ENCODE measurements around the gene VCAM1.

The VCAM1 gene

DNA sequence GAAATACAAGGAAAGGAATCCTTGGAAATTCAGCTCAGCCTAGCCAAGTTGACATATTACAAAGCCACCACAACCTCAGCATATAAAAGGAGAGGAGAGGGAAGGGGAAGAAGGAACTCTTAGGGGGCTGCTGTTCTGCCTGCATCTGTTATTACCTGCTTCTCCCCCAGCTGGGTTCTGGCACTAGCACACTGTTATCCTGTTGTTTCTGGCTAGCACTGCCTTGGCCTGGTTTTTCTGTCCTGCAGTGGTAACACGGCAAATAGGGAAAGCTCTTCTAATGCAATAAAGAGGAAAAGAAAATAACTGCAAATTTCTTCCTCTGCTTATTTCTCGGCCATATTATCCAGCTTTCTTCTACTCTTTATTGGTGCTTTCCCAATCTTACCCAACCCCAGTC, 16.5 kb upstream of the VCAM1 start:
- H4K20me1 ChIP-seq (ENCODE audit: control insufficient read depth, insufficient read depth, low read depth, low read length) = no peaks in the 10 kb centered on the region
- H3K79me2 ChIP-seq (ENCODE audit: control insufficient read depth, low read length) = no peaks in the 10 kb centered on the region
- no peaks in the 10 kb centered on the region for H3K36me3 ChIP-seq (ENCODE audit: control insufficient read depth, low read length)
- no peaks in the 10 kb centered on the region for H3K9me2 ChIP-seq (replicated peaks; ENCODE audit: control insufficient read depth, low read length)
- H3K9me3 ChIP-seq (ENCODE audit: control insufficient read depth, insufficient read depth, low read length) = no peaks in the 10 kb centered on the region
- H3K27me3 ChIP-seq (ENCODE audit: control insufficient read depth, low read length) = no peaks in the 10 kb centered on the region
- H3F3A ChIP-seq (ENCODE audit: control insufficient read depth, insufficient read depth) = no peaks in the 10 kb centered on the region
- H3K4me1 ChIP-seq (ENCODE audit: control insufficient read depth, low read length) = no peaks in the 10 kb centered on the region
- no peak overlapping the region for H3K4me2 ChIP-seq (ENCODE audit: low read length)
- TF ChIP-seq, protein P1, sequence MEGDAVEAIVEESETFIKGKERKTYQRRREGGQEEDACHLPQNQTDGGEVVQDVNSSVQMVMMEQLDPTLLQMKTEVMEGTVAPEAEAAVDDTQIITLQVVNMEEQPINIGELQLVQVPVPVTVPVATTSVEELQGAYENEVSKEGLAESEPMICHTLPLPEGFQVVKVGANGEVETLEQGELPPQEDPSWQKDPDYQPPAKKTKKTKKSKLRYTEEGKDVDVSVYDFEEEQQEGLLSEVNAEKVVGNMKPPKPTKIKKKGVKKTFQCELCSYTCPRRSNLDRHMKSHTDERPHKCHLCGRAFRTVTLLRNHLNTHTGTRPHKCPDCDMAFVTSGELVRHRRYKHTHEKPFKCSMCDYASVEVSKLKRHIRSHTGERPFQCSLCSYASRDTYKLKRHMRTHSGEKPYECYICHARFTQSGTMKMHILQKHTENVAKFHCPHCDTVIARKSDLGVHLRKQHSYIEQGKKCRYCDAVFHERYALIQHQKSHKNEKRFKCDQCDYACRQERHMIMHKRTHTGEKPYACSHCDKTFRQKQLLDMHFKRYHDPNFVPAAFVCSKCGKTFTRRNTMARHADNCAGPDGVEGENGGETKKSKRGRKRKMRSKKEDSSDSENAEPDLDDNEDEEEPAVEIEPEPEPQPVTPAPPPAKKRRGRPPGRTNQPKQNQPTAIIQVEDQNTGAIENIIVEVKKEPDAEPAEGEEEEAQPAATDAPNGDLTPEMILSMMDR (IDR thresholded peaks at IDR 0.05; ENCODE audit: low read depth, low read length, poor library complexity, severe bottlenecking) = no peak
- no peak for TF ChIP-seq EZH2phosphoT487 (IDR thresholded peaks at IDR 0.05; ENCODE audit: borderline replicate concordance, low read length)
- H3K4me3 ChIP-seq (ENCODE audit: low read length) = no peak overlapping the region
- H3K27ac ChIP-seq (ENCODE audit: low read depth, low read length) = no peak overlapping the region

- Histone ChIP-seq H3K9me3 (ENCODE audit: control insufficient read depth, insufficient read depth, low read length) (no peaks in the 10 kb centered on the region), H3K9me2 (replicated peaks; ENCODE audit: control insufficient read depth, low read length) (no peaks in the 10 kb centered on the region), H3K4me1 (ENCODE audit: control insufficient read depth, low read length) (no peaks in the 10 kb centered on the region), H3K36me3 (ENCODE audit: control insufficient read depth, low read length) (no peaks in the 10 kb centered on the region), H3F3A (ENCODE audit: control insufficient read depth, insufficient read depth) (no peaks in the 10 kb centered on the region), H3K27me3 (ENCODE audit: control insufficient read depth, low read length) (no peaks in the 10 kb centered on the region), H3K27ac (ENCODE audit: low read depth, low read length) (no peak overlapping the region), H3K4me2 (ENCODE audit: low read length) (no peak overlapping the region), H4K20me1 (ENCODE audit: control insufficient read depth, insufficient read depth, low read depth, low read length) (no peaks in the 10 kb centered on the region), H3K79me2 (ENCODE audit: control insufficient read depth, low read length) (no peaks in the 10 kb centered on the region), H3K4me3 (ENCODE audit: low read length) (no peak overlapping the region)
- TF ChIP-seq EZH2phosphoT487 (IDR thresholded peaks at IDR 0.05; ENCODE audit: borderline replicate concordance, low read length) = no peak
- TF ChIP-seq, protein P1 (IDR thresholded peaks at IDR 0.05; ENCODE audit: low read depth, low read length, poor library complexity, severe bottlenecking) = no peak
Measured at GRCh38 chr1:100703716-100704115, 15.8 kb upstream of the VCAM1 start.

- no peak for TF ChIP-seq EZH2phosphoT487 (IDR thresholded peaks at IDR 0.05; ENCODE audit: borderline replicate concordance, low read length)
- TF ChIP-seq, protein P1 (IDR thresholded peaks at IDR 0.05; ENCODE audit: low read depth, low read length, poor library complexity, severe bottlenecking) = no peak
- Histone ChIP-seq H3K36me3 (ENCODE audit: control insufficient read depth, low read length) (no peaks in the 10 kb centered on the region), H3K27ac (ENCODE audit: low read depth, low read length) (no peak overlapping the region), H3K79me2 (ENCODE audit: control insufficient read depth, low read length) (no peaks in the 10 kb centered on the region), H3K4me1 (ENCODE audit: control insufficient read depth, low read length) (no peaks in the 10 kb centered on the region), H3F3A (ENCODE audit: control insufficient read depth, insufficient read depth) (no peaks in the 10 kb centered on the region), H3K9me3 (ENCODE audit: control insufficient read depth, insufficient read depth, low read length) (no peaks in the 10 kb centered on the region), H3K9me2 (replicated peaks; ENCODE audit: control insufficient read depth, low read length) (no peaks in the 10 kb centered on the region), H4K20me1 (ENCODE audit: control insufficient read depth, insufficient read depth, low read depth, low read length) (no peaks in the 10 kb centered on the region), H3K27me3 (ENCODE audit: control insufficient read depth, low read length) (no peaks in the 10 kb centered on the region), H3K4me3 (ENCODE audit: low read length) (no peak overlapping the region), H3K4me2 (ENCODE audit: low read length) (no peak overlapping the region)
Measured at GRCh38 chr1:100704473-100704872, 15.1 kb upstream of the VCAM1 start.

DNA sequence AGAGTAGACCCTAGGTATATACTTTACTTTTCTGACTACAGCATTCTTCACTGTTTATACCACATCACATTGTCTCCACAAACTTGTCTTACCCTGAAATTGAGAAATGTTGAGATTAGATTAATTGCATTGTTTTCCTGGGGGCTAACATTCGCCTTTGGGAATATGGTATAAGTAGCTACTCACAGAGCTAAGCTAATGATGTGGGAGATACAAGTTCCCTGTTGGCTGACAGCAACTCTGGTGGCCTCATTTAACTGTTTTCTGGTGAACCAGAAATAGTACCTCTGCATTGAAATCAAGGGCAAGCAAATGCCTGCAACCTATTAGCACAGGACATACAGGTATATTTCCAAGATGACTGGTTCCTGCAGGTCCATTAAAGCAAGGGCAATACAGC, 13.2 kb upstream of the VCAM1 start:
- Histone ChIP-seq H3K4me1 (ENCODE audit: control insufficient read depth, low read length) (no peaks in the 10 kb centered on the region), H3K9me3 (ENCODE audit: control insufficient read depth, insufficient read depth, low read length) (no peaks in the 10 kb centered on the region), H3K9me2 (replicated peaks; ENCODE audit: control insufficient read depth, low read length) (no peaks in the 10 kb centered on the region), H3F3A (ENCODE audit: control insufficient read depth, insufficient read depth) (no peaks in the 10 kb centered on the region), H3K27me3 (ENCODE audit: control insufficient read depth, low read length) (no peaks in the 10 kb centered on the region), H4K20me1 (ENCODE audit: control insufficient read depth, insufficient read depth, low read depth, low read length) (no peaks in the 10 kb centered on the region), H3K36me3 (ENCODE audit: control insufficient read depth, low read length) (no peaks in the 10 kb centered on the region), H3K4me3 (ENCODE audit: low read length) (no peak overlapping the region), H3K27ac (ENCODE audit: low read depth, low read length) (no peak overlapping the region), H3K79me2 (ENCODE audit: control insufficient read depth, low read length) (no peaks in the 10 kb centered on the region), H3K4me2 (ENCODE audit: low read length) (no peak overlapping the region)
- no peak for TF ChIP-seq EZH2phosphoT487 (IDR thresholded peaks at IDR 0.05; ENCODE audit: borderline replicate concordance, low read length)
- TF ChIP-seq, protein P1 (IDR thresholded peaks at IDR 0.05; ENCODE audit: low read depth, low read length, poor library complexity, severe bottlenecking) = no peak
